Activated T-cell treated with anti-CD3 and anti-CD28 coated beads, Interleukin-2, amount 50 U/mL, for 48 hours (primary cell): ENCODE data around the gene CERS2.
"Not testable (repeated sequence)": the region's sequence is repeated elsewhere in the genome, so short reads cannot be mapped to it uniquely, and the experiment has no call there.

Experiments used
- DNase-seq, 2 experiments: peaks; one replicate each; pipeline ENCODE4 v3.0.0-alpha.2; 2020

CERS2 gene

DNA sequence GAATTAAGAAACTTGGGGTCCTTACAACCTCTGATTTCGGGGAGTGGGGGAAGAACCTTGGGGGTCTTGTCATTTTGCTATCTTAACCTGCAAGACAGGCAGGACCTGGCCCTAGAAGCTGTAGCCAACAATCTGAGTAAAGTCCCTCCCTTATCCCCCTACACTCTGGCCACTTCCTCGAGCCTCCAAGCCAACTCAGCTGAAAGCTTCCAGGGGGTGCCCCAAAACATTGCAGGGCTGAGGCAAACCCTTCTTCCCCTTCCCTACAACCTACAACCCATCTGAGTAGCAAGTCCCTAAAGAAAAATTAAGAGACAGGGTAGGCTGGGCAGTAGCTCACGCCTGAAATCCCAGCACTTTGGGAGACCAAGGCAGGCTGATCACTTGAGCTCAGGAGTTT is 5.0 kb downstream of the CERS2 start:
- no peak for DNase-seq

DNA sequence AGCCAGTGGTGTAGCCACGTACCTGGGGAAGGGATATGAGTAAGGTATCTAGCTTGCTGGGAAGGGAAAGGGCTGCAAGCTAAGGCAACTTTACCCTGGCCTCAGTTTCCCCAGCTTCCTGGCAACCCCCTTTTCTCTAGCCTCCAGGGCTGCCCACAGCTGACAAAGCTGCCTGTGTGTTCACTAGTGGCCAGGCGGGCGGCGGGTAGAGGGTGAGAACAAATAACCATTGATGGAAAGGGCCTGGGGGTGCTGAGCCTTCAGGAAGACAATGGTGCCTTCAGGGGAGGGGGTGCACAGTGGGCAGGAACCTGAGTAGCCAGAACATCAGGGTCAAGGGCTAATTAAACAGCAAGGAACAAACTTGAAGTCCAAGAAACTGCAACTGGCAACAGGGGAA is 6.1 kb downstream of the CERS2 start:
- no peak for DNase-seq

DNA sequence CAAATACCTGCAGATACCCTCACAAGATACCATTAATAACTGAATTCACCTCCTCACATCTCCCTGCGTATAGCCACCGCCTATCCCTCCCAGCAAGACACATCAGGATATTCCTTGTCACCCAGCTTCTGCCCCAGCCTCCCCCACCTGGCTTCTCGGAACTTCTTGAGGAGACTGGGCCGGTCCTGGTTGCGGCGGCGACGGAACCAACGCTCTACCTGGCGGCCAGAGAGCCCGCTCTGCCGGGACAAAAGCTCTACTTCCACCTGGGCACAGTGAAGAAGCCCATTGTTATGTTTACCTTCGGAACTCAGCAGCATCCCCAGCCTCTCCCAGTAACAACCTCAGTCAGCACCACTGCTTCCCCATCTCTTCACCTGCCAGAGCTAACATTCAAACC is 6.7 kb downstream of the CERS2 start:
- DNase-seq: no peak

DNA sequence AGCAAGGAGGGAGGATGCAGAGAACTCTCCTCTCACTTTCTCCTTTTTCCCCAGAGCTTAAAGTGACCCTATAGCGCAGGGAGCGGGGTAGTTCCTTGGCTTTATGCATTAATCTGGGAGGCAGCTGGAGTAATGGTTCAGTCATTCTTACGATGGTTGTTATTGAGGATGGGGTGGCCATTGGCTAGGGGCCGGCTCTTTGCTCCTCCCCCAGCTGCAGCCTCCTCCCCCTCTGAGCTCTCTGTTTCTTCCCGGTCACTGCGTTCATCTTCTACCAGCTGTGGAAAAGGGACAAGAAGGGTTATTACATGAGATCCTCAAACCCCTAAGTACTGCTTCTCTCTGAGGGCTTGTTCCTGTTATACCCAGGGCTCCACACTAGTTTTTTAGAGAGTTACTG is 8.6 kb downstream of the CERS2 start:
- no peak for DNase-seq

DNA sequence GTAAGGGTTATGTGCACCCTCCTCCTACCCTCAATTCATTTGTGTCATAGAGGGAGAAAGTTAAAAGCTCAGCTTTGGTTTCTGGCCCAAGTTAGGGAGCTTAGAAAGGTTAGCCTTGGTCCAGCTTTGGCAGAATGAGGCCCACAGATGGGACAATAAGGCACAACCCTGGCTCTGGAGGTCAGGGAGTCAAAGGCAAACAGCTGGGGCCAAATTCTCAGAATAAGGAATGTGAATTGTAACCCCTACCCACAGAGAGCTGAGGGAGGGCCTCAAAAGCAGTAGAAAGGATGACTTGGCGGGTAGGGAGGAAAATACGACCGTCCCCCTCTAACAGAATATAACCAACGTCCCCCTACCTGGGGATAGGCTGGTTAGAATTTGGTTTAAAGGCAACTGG is 9.0 kb downstream of the CERS2 start:
- DNase-seq: no peak

DNA sequence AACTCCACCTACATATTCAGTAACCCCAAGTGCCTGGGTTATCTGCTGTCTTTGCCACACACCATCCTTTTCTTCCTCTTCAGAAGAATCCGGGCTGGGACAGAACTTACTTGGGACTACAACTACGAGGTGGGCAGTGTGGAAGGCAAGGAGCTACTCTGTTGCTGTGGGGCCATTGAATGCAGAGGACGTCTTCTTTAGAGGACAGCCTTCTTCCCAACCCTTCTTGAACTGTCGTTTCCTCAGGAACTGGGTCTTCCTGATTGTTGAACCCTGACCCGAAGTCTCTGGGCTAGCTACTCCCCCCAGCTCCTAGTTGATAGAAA is 10.5 kb downstream of the CERS2 start:
- no peak for DNase-seq

DNA sequence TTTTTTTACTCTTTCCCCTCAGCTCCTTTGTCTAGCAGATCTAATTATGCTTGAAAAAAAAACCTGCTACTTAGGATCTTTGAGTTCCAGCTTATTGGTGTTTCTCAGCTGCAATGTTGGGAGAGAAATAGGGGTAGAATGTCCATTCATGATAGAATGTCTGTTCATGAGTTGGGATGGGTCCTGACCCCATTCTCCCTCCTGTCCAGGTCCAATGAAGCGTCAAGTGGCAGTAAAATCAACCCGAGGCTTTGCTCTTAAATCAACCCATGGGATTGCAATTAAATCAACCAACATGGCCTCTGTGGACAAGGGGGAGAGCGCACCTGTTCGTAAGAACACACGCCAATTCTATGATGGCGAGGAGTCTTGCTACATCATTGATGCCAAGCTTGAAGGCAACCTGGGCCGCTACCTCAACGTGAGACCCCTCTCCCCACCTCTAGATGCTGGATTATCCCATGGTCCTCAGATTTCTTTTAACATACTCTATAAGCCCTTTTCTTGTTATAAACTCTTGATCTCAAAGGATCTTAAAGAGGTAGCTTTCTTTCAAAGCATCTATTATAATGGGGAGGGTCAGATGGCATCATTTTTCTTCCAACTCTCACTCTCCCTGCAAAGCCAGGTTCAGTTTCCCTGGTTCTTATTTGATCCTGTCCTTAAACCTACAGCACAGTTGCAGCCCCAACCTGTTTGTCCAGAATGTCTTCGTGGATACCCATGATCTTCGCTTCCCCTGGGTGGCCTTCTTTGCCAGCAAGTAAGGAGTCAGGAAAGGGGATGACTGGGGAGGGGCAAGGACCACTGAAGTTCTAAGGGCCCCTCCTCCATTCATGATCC is 11.1 kb downstream of the CERS2 start:
- DNase-seq: no peak

DNA sequence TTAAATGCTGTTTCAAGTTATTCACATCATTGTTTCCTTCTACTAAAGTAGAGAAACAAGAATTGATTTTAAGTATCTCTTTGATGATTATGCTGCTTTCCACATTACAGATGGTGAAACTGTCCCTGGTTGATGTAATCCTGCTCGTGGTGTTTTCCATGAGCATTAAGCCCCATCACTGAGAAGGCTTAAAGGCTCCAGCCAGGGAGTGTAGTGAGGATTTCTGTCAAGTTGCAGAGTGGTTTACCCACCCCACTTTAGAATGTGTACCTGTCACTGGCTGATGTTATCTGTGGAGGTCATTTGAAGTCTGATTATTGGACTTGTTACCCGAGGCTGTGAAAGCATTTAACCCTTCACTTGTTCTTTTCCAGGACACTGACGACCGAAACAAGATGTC is 12.9 kb downstream of the CERS2 start:
- DNase-seq: no peak

DNA sequence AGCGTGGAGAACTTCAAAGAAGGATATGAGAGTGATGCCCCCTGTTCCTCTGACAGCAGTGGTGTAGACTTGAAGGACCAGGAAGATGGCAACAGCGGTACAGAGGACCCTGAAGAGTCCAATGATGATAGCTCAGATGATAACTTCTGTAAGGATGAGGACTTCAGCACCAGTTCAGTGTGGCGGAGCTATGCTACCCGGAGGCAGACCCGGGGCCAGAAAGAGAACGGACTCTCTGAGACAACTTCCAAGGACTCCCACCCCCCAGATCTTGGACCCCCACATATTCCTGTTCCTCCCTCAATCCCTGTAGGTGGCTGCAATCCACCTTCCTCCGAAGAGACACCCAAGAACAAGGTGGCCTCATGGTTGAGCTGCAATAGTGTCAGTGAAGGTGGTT is 14.0 kb downstream of the CERS2 start:
- DNase-seq: no peak

DNA sequence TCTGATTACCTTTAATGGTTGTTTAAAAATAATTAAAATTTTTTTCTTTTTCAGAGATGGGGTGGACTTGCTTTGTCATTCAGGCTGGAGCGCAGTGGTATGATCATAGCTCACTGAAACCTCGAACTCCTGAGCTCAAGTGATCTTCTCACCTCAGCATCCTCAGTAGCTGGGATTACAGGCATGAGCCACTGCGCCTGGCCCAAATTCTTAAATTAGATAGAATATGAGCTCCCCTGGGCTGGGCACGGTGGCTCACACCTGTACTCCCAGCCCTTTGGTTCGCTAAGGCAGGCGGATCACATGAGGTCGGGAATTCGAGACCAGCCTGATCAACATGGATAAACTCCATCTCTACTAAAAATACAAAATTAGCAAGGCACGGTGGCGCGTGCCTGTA is 17.0 kb downstream of the CERS2 start:
- DNase-seq: no peak

DNA sequence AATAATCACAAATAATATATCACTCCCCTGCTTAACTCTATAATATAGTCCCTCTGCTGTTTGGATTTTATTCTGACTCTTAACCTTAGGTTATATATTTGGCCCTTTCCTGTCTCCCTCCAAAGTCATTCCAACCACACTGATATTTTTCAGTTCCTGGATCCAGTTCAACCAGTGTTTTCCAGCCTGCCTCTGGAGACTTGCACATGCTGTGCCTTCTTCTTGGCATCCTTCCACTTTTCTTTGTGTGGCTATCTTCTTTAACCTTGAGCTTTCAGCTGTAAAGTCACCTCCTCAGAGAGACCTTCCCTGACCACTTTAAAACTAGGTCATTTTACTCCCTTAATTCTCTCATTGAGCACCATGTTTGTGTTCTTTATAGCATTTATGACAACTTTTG is 19.4 kb downstream of the CERS2 start:
- DNase-seq: no peak

DNA sequence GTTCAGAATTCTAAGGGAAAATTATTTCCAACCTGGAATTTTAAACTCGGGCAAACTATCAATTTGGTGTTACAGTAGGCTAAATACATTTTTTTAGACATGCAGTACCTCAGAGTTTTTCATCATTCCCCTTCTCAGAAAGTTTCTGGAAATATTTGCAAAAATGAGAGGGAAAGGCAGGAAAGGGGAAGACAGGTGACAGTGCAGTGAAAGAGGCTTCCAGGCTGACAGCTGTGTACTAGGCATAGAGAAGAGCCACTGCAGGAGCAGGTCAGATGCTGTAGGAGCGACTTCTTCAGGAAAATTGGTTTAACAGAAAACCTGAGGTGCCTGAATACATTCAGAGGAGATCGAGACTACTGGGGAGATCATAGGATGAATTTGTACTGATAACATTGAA is 19.9 kb downstream of the CERS2 start:
- DNase-seq: no peak

DNA sequence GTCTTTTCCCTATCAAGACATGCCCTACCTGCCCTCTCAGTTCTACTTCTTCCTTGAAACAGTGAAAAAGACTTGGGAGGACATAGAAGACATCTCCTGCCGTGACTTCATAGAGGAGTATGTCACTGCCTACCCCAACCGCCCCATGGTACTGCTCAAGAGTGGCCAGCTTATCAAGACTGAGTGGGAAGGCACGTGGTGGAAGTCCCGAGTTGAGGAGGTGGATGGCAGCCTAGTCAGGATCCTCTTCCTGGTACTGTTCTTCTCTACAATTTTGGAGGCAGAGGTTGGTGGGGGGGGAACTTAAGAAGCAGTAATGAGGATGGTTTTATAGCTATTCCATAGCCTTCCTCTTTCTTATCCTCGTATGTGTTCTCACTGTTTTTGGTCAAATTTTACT is 29.8 kb downstream of the CERS2 start:
- DNase-seq: no peak

DNA sequence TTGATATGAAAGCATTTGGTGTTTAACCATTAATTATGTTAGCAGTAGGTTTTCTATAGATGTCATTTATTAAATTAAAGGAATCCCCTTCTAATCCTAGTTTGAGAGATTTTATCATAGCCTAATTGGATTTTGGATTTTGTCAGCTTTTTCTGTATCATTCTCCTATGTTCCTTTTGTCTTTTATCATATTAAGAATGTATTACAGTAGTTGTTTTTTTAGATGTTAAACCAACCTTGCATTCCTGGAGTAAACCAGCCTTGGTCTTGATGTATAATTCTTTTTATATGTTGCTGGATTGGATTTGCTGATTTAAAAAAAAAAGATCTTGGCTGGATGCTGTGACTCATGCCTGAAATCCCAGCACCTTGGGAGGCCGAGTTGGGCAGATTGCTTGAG is 42.9 kb downstream of the CERS2 start:
- DNase-seq: no peak

DNA sequence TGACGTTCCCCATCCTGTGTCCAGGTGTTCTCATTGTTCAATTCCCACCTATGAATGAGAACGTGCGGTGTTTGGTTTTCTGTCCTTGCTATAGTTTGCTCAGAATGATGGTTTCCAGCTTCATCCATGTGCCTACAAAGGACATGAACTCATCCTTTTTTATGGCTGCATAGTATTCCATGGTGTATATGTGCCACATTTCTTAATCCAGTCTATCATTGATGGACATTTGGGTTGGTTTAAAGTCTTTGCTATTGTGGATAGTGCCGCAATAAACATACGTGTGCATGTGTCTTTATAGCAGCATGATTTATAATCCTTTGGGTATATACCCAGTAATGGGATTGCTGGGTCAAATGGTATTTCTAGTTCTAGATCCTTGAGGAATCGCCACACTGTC is 45.9 kb downstream of the CERS2 start:
- not testable (repeated sequence) for DNase-seq

DNA sequence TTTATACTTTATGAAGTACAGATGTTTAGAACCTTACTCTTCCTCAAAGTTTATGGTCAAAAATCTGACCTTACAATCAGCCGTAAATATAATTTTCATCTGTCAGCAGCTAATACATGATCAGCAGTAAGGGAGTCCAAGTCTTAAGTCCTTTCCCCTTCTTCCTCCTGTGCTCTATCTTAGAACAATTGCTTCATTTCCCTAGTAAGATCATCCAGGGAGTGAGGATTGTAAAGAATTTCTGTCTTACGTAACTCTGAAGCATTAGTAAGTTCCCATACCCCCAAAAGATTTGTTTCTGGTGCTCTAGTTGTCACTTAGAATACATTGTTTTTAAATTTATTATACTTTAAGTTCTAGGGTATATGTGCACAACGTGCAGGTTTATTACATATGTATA is 46.3 kb downstream of the CERS2 start:
- no peak for DNase-seq

DNA sequence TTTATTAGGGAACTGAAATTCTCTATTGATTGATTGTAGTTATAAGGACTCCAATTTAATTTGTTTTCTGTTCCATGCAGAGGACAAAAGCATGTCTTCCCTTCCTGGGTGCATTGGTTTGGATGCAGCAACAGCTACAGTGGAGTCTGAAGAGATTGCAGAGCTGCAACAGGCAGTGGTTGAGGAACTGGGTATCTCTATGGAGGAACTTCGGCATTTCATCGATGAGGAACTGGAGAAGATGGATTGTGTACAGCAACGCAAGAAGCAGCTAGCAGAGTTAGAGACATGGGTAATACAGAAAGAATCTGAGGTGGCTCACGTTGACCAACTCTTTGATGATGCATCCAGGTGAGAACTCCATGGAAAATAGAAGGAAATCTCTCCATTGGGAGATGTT is 47.0 kb downstream of the CERS2 start:
- DNase-seq: no peak

DNA sequence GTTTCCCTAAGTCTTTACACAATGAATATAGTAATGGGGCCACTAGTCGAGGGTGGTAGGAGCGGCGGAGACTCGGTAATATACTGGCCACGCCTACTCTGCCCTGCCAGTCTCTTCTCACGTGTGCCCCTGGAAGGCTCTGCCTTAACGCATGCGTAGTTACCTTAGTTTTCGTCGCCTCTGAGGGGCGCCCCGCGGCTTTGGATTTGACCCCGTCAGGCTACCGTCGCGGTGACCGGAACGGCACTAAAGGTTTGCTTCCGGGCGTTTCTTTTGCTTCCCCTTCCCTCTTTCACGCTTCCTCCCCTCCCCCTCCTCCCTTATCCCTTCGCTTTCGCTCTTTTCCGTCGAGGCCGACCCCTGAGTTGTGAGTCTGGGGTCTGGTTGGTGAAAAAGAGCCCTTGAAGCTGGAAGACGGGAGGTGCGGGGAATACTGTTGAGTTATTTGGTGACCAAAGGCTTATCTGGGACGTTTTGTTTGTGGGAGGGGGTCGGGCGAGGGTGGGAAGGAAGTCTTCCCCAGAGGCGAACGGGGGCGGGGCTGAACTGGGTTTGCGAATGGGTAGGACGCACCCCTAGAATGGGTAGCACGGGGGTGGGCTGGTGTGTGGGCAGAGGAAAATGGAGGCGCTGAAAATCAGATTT is 48.4 kb downstream of the CERS2 start, which contains the start of gene SETDB1:
Gene SETDB1, plus strand, starts transcription at position 267 of the 645 bp plus-strand sequence. CDS start 1,352 bp downstream, outside the sequence.
- peak; percentile 96 to 97 for DNase-seq

DNA sequence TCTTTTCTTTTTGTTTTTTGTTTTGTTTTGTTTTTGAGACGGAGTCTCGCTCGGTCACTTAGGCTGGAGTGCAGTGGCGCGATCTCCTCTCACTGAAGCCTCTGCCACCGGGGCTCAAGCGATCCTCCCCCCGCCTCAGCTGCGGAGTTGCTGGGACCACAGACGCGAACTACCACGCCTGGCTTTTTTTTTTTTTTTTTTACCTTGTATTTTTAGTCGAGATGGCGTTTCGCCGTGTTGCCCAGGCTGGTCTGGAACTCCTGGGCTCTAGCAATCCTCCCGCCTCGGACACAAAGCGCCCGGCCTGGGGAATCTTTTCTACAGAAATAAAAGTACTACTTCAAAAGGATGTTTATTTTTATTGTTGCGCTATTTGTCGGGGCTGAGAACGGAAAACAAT is 49.6 kb downstream of the CERS2 start:
- DNase-seq: peak in 1 of 2 experiments; percentile 35

DNA sequence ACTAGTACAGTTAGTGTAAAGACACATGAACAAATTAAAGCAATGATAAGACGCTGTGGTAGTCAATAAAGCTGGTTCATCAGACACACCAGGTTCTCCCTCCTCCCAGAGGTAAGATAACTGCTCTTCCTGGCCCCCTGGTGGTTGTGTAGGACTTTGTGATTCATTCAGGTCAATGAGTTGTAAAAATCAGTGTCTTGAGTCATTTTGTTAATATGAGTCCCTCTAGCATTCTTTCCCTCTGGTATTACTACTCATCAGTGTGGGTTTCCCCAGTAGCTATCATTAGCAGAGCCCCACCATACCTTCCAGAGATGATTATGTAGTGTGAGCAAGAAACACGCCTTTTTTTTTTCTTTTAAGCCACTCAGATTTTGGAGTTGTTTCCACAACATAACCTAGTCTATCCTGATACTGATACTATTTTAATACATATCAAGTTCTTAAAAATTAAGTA is 52.1 kb downstream of the CERS2 start:
- DNase-seq: peak; percentile 82 to 84

DNA sequence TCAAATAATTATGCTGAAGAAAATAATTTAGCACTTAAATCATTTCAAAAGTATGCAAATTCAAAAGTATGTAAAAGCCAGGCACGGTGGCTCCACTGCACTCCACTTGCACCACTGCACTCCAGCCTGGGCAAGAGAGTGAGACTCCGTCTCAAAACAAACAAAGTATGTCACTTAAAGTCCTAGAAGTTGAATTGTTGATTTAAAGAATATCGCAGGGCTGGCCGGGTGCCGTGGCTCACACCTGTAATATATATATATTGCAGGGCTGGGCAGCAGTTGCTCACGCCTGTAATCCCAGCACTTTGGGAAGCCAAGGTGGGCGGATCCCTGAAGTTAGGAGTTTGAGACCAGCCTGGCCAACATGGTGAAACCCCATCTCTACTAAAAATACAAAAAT is 57.2 kb downstream of the CERS2 start:
- DNase-seq: no peak
